Ascending aorta (tissue), 2 donors: Measurements from ENCODE around the gene GAS2L2. TPM values are rescaled to one million over a fixed set of nuclear protein-coding genes. Genes with fewer than 3 reads are reported as not detected.

Source experiments
- DNase-seq, 2 donors: peaks; one replicate each; pipeline ENCODE4 v3.0.0-alpha.2; 2019; ENCODE audit warnings: low spot score in 2 of 2
- H3K27ac ChIP-seq, 2 donors: fragments of 200-600 bp; sonication (generic); one replicate each; pipeline ENCODE4 v1.5.1; 2016 to 2017; ENCODE audit warnings: mild to moderate bottlenecking in 1 of 2
- H3K27me3 ChIP-seq: fragments of 200-600 bp; sonication (generic); one replicate; pipeline ENCODE4 v1.5.1; 2017
- H3K36me3 ChIP-seq, 2 donors: fragments of 200-600 bp; sonication (generic); one replicate each; pipeline ENCODE4 v1.5.1; 2016
- H3K4me1 ChIP-seq, 2 donors: fragments of 200-600 bp; sonication (generic); one replicate each; pipeline ENCODE4 v1.5.1; 2016 to 2017; ENCODE audit warnings: mild to moderate bottlenecking in 1 of 2
- H3K4me3 ChIP-seq, 2 donors: fragments of 200-600 bp; sonication (generic); one replicate each; pipeline ENCODE4 v1.5.1; 2016 to 2017; ENCODE audit warnings: mild to moderate bottlenecking in 1 of 2
- H3K9me3 ChIP-seq, 2 donors: fragments of 200-600 bp; sonication (generic); one replicate each; pipeline ENCODE4 v1.5.1; 2016
- intact Hi-C: fragments of 100-400 bp; cut with DNase I; formaldehyde crosslinking; loops from one replicate; pipeline ENCODE4 v1.15.1; 2023
- total RNA-seq: library from RNA; depleted of rRNA; stranded (reverse); fragments of >200 nt; gene quantifications from one replicate; pipeline ENCODE4 v1.1.0, GENCODE V29; 2016
- TF ChIP-seq, protein P1 (sequence below), 3 experiments: fragments of 200-600 bp in 2 of 3; fragments of 450-650 bp in 1 of 3; sonication (generic) in 2 of 3; IDR thresholded peaks; one replicate each; pipeline ENCODE4 v1.5.1; 2016 to 2019; ENCODE audit warnings: antibody characterized with exemption in 3 of 3, mild to moderate bottlenecking in 1 of 3, moderate library complexity in 1 of 3

The GAS2L2 gene
- total RNA-seq, 1 donor from 2014 or later, result not detected

DNA sequence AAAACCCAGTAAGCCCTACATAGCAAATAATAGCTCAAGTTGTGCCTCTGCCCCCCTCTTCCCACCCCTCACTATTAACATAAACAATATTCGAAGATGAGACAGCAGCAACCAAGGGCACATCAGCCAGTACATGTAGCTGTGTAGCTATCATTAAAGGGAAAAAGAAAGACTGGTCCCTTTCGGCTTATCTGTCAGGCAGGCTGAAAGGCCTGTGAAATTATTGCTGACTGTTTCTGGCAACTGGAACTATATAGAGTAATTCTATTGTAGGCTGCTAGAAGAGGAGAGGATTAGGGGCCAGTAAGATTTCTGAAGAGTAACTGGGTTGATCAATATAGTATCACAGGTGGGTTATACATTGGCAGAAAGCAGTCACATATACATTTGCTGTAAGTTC, 58.1 kb downstream of the GAS2L2 start:
- Histone ChIP-seq H3K27ac (no peak overlapping the region), H3K36me3 (peaks cover 25 to 52% of the 10 kb centered on the region in 2 donors), H3K9me3 (no peaks in the 10 kb centered on the region), H3K4me3 (no peak overlapping the region), H3K27me3 (no peaks in the 10 kb centered on the region), H3K4me1 (peaks cover 0 to 4% of the 10 kb centered on the region in 2 donors)
- no peak for DNase-seq
- intact Hi-C loops, result loop anchor here (5.0 kb wide), 1 partner anchor 37 kb away; the partner anchor contains the start of gene RASL10B
- TF ChIP-seq, protein P1, sequence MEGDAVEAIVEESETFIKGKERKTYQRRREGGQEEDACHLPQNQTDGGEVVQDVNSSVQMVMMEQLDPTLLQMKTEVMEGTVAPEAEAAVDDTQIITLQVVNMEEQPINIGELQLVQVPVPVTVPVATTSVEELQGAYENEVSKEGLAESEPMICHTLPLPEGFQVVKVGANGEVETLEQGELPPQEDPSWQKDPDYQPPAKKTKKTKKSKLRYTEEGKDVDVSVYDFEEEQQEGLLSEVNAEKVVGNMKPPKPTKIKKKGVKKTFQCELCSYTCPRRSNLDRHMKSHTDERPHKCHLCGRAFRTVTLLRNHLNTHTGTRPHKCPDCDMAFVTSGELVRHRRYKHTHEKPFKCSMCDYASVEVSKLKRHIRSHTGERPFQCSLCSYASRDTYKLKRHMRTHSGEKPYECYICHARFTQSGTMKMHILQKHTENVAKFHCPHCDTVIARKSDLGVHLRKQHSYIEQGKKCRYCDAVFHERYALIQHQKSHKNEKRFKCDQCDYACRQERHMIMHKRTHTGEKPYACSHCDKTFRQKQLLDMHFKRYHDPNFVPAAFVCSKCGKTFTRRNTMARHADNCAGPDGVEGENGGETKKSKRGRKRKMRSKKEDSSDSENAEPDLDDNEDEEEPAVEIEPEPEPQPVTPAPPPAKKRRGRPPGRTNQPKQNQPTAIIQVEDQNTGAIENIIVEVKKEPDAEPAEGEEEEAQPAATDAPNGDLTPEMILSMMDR (IDR thresholded peaks at IDR 0.05), result no peak

Other genes with a start within 250 kb of the GAS2L2 start
- not detected for gene SLFN12L, start 215.6 kb downstream of the GAS2L2 start, total RNA-seq
- gene SLFN14, start 192.4 kb downstream of the GAS2L2 start, total RNA-seq, result not detected
- 5.6 TPM for gene PEX12, start 174.7 kb downstream of the GAS2L2 start, total RNA-seq
- gene AP2B1, start 165.9 kb downstream of the GAS2L2 start, total RNA-seq, result 59.5 TPM
- gene RASL10B, start 21.6 kb downstream of the GAS2L2 start, total RNA-seq, result 9.9 TPM
- not detected for gene C17orf50, start 7.6 kb upstream of the GAS2L2 start, total RNA-seq
- 44.6 TPM for gene MMP28, start 42.4 kb upstream of the GAS2L2 start, total RNA-seq
- 49.6 TPM for gene TAF15, start 56.2 kb upstream of the GAS2L2 start, total RNA-seq
- gene HEATR9, start 115.7 kb upstream of the GAS2L2 start, total RNA-seq, result not detected
- gene CCL5, start 127.1 kb upstream of the GAS2L2 start, total RNA-seq, result 43.2 TPM
- not detected for gene RDM1, start 177.5 kb upstream of the GAS2L2 start, total RNA-seq
- not detected for gene LYZL6, start 190.5 kb upstream of the GAS2L2 start, total RNA-seq
- gene CCL16, start 228.3 kb upstream of the GAS2L2 start, total RNA-seq, result not detected
- gene CCL14, start 233.5 kb upstream of the GAS2L2 start, total RNA-seq, result 168 TPM
- gene CCL15, start 248.3 kb upstream of the GAS2L2 start, total RNA-seq, result not detected